Erythroblast (primary cell): Measurements from ENCODE around the gene PIGQ.

Source experiments
- GATA1 ChIP-seq: IDR thresholded peaks from 2 replicates; pipeline ENCODE4 v1.6.1; 2011; ENCODE audit warnings: low read depth, mild to moderate bottlenecking, control low read depth, low read length, moderate library complexity
- POLR2A ChIP-seq: IDR thresholded peaks from 2 replicates; pipeline ENCODE4 v1.6.1; 2011; ENCODE audit warnings: mild to moderate bottlenecking, low read length

DNA sequence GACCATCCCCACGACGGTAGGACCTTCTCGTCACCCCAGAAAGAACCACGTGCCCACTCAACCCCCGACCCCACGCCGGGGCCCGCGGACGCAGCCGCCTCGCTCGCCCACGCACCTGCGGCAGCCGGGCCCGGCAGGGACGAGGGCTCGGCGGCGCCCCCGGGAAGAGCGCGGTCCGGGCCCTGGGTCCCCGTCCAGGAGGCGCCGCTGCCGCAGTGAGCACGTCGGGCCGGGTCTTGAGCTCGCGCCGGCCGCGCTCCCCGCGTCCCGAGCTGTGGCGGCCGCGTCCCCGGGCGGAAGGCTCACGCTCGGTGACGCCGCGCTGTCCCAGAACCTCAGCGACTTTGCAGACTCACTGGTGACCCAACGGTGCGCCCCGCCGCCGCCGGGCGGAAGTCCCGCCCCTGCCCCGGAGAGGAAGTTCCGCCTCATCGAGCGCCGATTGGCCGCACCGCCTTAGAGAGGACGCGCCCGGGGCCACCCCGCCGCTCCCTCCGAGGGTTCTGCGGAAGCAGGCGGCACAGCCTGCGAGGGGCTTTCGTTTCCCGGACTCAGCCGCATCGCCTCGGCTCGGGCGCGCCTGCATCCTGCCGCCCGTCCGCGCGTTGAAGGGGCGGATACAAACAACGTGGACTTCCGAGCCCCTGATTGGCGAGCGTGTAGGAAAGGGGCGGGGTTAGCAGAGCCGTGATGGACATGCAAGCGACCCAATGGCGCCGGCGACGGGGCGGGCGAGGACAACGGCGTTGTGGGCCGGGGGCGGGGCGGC lies 19.3 kb downstream of the PIGQ start:
- TF ChIP-seq POLR2A = peak; percentile 91
- no peak for TF ChIP-seq GATA1
